Measurements from ENCODE around the gene PMFBP1. TPM values are rescaled to one million over a fixed set of nuclear protein-coding genes. Genes with fewer than 3 reads are reported as not detected.

Gene PMFBP1
- total RNA-seq, 2 experiments from 2014 or later = 0.17 to 0.24 TPM

GRCh38 chr16:72110662-72111615 is 61.0 kb downstream of the PMFBP1 start:
- peaks cover 29% of the 10 kb centered on the region for H3K36me3 Mint-ChIP-seq (ENCODE audit: low read depth)
- no peaks in the 10 kb centered on the region for H3K27me3 Mint-ChIP-seq (ENCODE audit: low read depth)
- no peak overlapping the region for H3K4me3 Mint-ChIP-seq
- intact Hi-C loops (cut with micrococcal nuclease) = no loop called here
- CTCF ChIA-PET = interaction anchor here (1.0 to 2.1 kb wide), 2 partner anchors 14 kb away, joined by 3 to 6 read pairs; no protein-coding TSS in a partner anchor
- DNase-seq = no peak
- no peaks in the 10 kb centered on the region for H3K9me3 Mint-ChIP-seq
- no peak overlapping the region for H3K27ac Mint-ChIP-seq
- no peaks in the 10 kb centered on the region for H3K4me1 Mint-ChIP-seq (ENCODE audit: low read depth)

GRCh38 chr16:72109966-72110530 is 61.9 kb downstream of the PMFBP1 start:
- H3K36me3 Mint-ChIP-seq (ENCODE audit: low read depth) = peaks cover 38% of the 10 kb centered on the region
- no peak overlapping the region for H3K27ac Mint-ChIP-seq
- H3K4me1 Mint-ChIP-seq (ENCODE audit: low read depth) = no peaks in the 10 kb centered on the region
- no peak overlapping the region for H3K4me3 Mint-ChIP-seq
- intact Hi-C loops (cut with micrococcal nuclease) = no loop called here
- DNase-seq = no peak
- no peaks in the 10 kb centered on the region for H3K27me3 Mint-ChIP-seq (ENCODE audit: low read depth)
- CTCF ChIA-PET = interaction anchor here (2.1 kb wide), 1 partner anchor 14 kb away, joined by 6 read pairs; no protein-coding TSS in a partner anchor
- H3K9me3 Mint-ChIP-seq = no peaks in the 10 kb centered on the region

- CTCF ChIA-PET = interaction anchor here (2.1 kb wide), 1 partner anchor 15 kb away, joined by 6 read pairs; no protein-coding TSS in a partner anchor
- no peak overlapping the region for H3K27ac Mint-ChIP-seq
- no peak for DNase-seq
- H3K4me1 Mint-ChIP-seq (ENCODE audit: low read depth) = no peaks in the 10 kb centered on the region
- H3K27me3 Mint-ChIP-seq (ENCODE audit: low read depth) = no peaks in the 10 kb centered on the region
- peaks cover 38% of the 10 kb centered on the region for H3K36me3 Mint-ChIP-seq (ENCODE audit: low read depth)
- no peak overlapping the region for H3K4me3 Mint-ChIP-seq
- intact Hi-C loops (cut with micrococcal nuclease) = no loop called here
- H3K9me3 Mint-ChIP-seq = no peaks in the 10 kb centered on the region
Measured at GRCh38 chr16:72109300-72109699, 62.7 kb downstream of the PMFBP1 start.

GRCh38 chr16:72108353-72109102 is 63.4 kb downstream of the PMFBP1 start:
- peaks cover 44% of the 10 kb centered on the region for H3K36me3 Mint-ChIP-seq (ENCODE audit: low read depth)
- CTCF ChIA-PET = interaction anchor here (2.1 kb wide), 1 partner anchor 16 kb away, joined by 6 read pairs; no protein-coding TSS in a partner anchor
- intact Hi-C loops (cut with micrococcal nuclease) = no loop called here

GRCh38 chr16:72107371-72107770 is 64.6 kb downstream of the PMFBP1 start:
- Mint-ChIP-seq H3K27ac (no peak overlapping the region), H3K4me3 (no peak overlapping the region), H3K27me3 (ENCODE audit: low read depth) (no peaks in the 10 kb centered on the region), H3K4me1 (ENCODE audit: low read depth) (no peaks in the 10 kb centered on the region), H3K9me3 (no peaks in the 10 kb centered on the region), H3K36me3 (ENCODE audit: low read depth) (peaks cover 49% of the 10 kb centered on the region)
- CTCF ChIA-PET = no interaction called here
- DNase-seq = no peak
- intact Hi-C loops (cut with micrococcal nuclease) = no loop called here

More at GRCh38 chr16:72108353-72109102, 63.4 kb downstream of the PMFBP1 start:
- Mint-ChIP-seq H3K4me3 (no peak overlapping the region), H3K27me3 (ENCODE audit: low read depth) (no peaks in the 10 kb centered on the region), H3K27ac (no peak overlapping the region), H3K9me3 (no peaks in the 10 kb centered on the region), H3K4me1 (ENCODE audit: low read depth) (no peaks in the 10 kb centered on the region)
- DNase-seq = no peak

GRCh38 chr16:72105978-72106377 is 66.0 kb downstream of the PMFBP1 start:
- Mint-ChIP-seq H3K36me3 (ENCODE audit: low read depth) (peaks cover 49% of the 10 kb centered on the region), H3K4me3 (no peak overlapping the region), H3K27ac (no peak overlapping the region), H3K27me3 (ENCODE audit: low read depth) (no peaks in the 10 kb centered on the region), H3K9me3 (no peaks in the 10 kb centered on the region), H3K4me1 (ENCODE audit: low read depth) (no peaks in the 10 kb centered on the region)
- CTCF ChIA-PET = no interaction called here
- intact Hi-C loops (cut with micrococcal nuclease) = no loop called here
- DNase-seq = no peak

GRCh38 chr16:72104905-72105304 is 67.0 kb downstream of the PMFBP1 start:
- intact Hi-C loops (cut with micrococcal nuclease) = no loop called here
- peaks cover 53% of the 10 kb centered on the region for H3K36me3 Mint-ChIP-seq (ENCODE audit: low read depth)
- H3K4me1 Mint-ChIP-seq (ENCODE audit: low read depth) = no peaks in the 10 kb centered on the region
- CTCF ChIA-PET = no interaction called here
- H3K9me3 Mint-ChIP-seq = no peaks in the 10 kb centered on the region
- H3K27me3 Mint-ChIP-seq (ENCODE audit: low read depth) = no peaks in the 10 kb centered on the region
- DNase-seq = no peak
- no peak overlapping the region for H3K27ac Mint-ChIP-seq
- no peak overlapping the region for H3K4me3 Mint-ChIP-seq

- H3K27me3 Mint-ChIP-seq (ENCODE audit: low read depth) = no peaks in the 10 kb centered on the region
- H3K36me3 Mint-ChIP-seq (ENCODE audit: low read depth) = peaks cover 59% of the 10 kb centered on the region
- DNase-seq = no peak
- H3K4me3 Mint-ChIP-seq = no peak overlapping the region
- CTCF ChIA-PET = no interaction called here
- intact Hi-C loops (cut with micrococcal nuclease) = no loop called here
- no peaks in the 10 kb centered on the region for H3K4me1 Mint-ChIP-seq (ENCODE audit: low read depth)
- no peaks in the 10 kb centered on the region for H3K9me3 Mint-ChIP-seq
- H3K27ac Mint-ChIP-seq = no peak overlapping the region
Measured at GRCh38 chr16:72101195-72101594, 70.8 kb downstream of the PMFBP1 start.

GRCh38 chr16:72099377-72099818 is 72.6 kb downstream of the PMFBP1 start:
- Mint-ChIP-seq H3K27ac (no peak overlapping the region), H3K4me1 (ENCODE audit: low read depth) (peaks cover 14% of the 10 kb centered on the region), H3K27me3 (ENCODE audit: low read depth) (no peaks in the 10 kb centered on the region), H3K9me3 (no peaks in the 10 kb centered on the region), H3K4me3 (no peak overlapping the region), H3K36me3 (ENCODE audit: low read depth) (peaks cover 55% of the 10 kb centered on the region)
- intact Hi-C loops (cut with micrococcal nuclease) = loop anchor here (1.0 to 10.0 kb wide), 3 partner anchors 33 to 1365 kb away; partner anchors contain the start of gene CMTR2
- CTCF ChIA-PET = interaction anchor here (0.6 to 0.9 kb wide), 3 partner anchors 9 to 32 kb away, joined by 3 to 5 read pairs (median 3); no protein-coding TSS in a partner anchor
- DNase-seq = peak; percentile 56

GRCh38 chr16:72098936-72099335 is 73.0 kb downstream of the PMFBP1 start:
- Mint-ChIP-seq H3K27me3 (ENCODE audit: low read depth) (no peaks in the 10 kb centered on the region), H3K4me3 (no peak overlapping the region), H3K27ac (no peak overlapping the region), H3K4me1 (ENCODE audit: low read depth) (peaks cover 14% of the 10 kb centered on the region), H3K36me3 (ENCODE audit: low read depth) (peaks cover 53% of the 10 kb centered on the region), H3K9me3 (no peaks in the 10 kb centered on the region)
- CTCF ChIA-PET = no interaction called here
- intact Hi-C loops (cut with micrococcal nuclease) = loop anchor here (1.0 to 10.0 kb wide), 3 partner anchors 33 to 1364 kb away; partner anchors contain the start of gene CMTR2
- DNase-seq = no peak

GRCh38 chr16:72094266-72094610 is 77.7 kb downstream of the PMFBP1 start:
- peak; percentile 39 for DNase-seq
- Mint-ChIP-seq H3K27ac (peak overlapping the region; percentile 95), H3K27me3 (ENCODE audit: low read depth) (no peaks in the 10 kb centered on the region), H3K9me3 (no peaks in the 10 kb centered on the region), H3K4me1 (ENCODE audit: low read depth) (peaks cover 35% of the 10 kb centered on the region), H3K4me3 (peak overlapping the region; percentile 96), H3K36me3 (ENCODE audit: low read depth) (peaks cover 27% of the 10 kb centered on the region)
- intact Hi-C loops (cut with micrococcal nuclease) = loop anchor here (5.0 to 10.0 kb wide), 4 partner anchors 212 to 1359 kb away; partner anchors contain the start of genes CMTR2 and ZNF821
- CTCF ChIA-PET = interaction anchor here (3.4 kb wide), 1 partner anchor 26 kb away, joined by 20 read pairs; no protein-coding TSS in a partner anchor
